ENCODE measurements around the gene IARS1.

DNA sequence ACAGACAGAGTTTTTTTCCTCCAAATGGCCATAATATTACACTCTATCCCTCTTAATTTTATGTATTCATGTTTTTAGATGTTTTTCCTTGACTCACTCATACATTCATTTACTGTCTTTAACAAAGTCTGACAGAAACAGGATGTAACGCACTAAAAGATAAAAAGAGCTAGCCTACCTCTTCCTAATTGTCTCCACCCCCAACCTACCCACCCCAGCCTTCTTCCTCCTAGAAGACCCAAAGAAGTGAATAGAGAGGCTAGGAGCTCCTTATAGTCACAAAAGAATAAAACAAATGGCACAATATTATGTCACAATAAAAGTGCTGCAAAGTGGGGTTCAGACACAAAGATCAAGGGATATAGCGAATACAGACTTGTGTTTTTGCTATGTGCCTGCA, 30.9 kb upstream of the IARS1 start:
- TF ChIP-seq, protein P1, sequence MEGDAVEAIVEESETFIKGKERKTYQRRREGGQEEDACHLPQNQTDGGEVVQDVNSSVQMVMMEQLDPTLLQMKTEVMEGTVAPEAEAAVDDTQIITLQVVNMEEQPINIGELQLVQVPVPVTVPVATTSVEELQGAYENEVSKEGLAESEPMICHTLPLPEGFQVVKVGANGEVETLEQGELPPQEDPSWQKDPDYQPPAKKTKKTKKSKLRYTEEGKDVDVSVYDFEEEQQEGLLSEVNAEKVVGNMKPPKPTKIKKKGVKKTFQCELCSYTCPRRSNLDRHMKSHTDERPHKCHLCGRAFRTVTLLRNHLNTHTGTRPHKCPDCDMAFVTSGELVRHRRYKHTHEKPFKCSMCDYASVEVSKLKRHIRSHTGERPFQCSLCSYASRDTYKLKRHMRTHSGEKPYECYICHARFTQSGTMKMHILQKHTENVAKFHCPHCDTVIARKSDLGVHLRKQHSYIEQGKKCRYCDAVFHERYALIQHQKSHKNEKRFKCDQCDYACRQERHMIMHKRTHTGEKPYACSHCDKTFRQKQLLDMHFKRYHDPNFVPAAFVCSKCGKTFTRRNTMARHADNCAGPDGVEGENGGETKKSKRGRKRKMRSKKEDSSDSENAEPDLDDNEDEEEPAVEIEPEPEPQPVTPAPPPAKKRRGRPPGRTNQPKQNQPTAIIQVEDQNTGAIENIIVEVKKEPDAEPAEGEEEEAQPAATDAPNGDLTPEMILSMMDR (conservative IDR thresholded peaks at IDR 0.05; ENCODE audit: low read length): no peak
- TF ChIP-seq EZH2phosphoT487 (IDR thresholded peaks at IDR 0.05; ENCODE audit: borderline replicate concordance): no peak
